ENCODE results near the gene RUNX1.

The RUNX1 gene

DNA sequence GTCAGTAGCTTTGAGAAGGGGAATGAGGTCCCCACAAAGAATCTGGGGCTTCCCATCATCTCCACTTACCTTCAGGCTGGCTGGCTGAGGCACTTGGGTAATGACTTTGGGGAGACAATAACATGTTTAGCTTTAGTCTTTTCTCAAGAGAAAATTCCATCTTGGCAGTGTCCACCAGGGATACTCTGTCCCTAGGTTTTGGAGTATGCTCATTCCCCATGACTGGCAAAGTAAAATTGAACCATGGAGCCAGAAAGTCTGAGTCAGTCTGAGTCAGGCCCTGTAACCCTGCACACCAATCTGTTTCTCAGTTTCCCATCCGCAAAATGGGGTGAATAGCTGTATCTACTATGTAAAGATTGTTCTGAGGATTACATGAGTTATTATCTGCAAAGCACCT is 28.2 kb downstream of the RUNX1 start:
- TF ChIP-seq, protein P1, sequence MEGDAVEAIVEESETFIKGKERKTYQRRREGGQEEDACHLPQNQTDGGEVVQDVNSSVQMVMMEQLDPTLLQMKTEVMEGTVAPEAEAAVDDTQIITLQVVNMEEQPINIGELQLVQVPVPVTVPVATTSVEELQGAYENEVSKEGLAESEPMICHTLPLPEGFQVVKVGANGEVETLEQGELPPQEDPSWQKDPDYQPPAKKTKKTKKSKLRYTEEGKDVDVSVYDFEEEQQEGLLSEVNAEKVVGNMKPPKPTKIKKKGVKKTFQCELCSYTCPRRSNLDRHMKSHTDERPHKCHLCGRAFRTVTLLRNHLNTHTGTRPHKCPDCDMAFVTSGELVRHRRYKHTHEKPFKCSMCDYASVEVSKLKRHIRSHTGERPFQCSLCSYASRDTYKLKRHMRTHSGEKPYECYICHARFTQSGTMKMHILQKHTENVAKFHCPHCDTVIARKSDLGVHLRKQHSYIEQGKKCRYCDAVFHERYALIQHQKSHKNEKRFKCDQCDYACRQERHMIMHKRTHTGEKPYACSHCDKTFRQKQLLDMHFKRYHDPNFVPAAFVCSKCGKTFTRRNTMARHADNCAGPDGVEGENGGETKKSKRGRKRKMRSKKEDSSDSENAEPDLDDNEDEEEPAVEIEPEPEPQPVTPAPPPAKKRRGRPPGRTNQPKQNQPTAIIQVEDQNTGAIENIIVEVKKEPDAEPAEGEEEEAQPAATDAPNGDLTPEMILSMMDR (IDR thresholded peaks at IDR 0.05), result no peak

DNA sequence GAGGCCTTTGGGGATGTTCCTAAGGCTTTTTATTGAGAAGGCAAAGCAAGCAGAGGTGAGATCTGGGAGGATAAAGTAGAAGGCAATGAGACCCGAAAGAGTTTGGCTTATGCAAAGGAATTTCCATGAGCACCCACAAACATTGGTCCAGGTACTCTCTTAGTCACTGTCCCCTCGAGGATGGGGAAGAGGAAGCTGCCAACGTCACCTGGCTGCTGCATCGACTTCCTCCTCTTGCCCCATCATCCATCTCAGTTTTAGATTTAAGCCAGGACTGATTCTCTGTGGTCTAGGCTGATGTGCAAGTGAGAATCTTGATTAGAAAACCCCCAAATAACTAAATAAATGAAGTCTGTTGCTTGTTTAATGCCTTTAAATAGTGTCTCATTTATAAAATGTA is 28.7 kb downstream of the RUNX1 start:
- TF ChIP-seq, protein P1 (IDR thresholded peaks at IDR 0.05), result no peak

DNA sequence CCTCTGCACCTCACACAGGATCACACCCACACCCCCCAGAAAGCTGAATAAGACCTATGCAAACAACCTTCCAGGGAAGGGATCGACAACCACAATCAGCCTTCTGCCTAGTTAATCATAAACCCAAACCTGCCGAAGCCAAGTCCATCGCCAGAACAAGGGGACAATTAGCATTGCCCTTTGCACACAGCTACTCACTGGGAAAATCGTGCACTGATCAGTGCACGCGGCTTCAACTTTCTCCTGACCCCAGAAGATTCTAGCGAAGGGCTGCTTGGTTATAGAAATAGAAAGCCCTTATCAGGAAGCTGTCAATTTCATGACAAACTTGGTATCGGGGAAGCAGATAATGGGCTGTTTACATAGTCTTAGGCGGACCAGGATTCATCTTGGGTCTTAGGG is 29.5 kb downstream of the RUNX1 start:
- TF ChIP-seq, protein P1 (IDR thresholded peaks at IDR 0.05), result no peak

DNA sequence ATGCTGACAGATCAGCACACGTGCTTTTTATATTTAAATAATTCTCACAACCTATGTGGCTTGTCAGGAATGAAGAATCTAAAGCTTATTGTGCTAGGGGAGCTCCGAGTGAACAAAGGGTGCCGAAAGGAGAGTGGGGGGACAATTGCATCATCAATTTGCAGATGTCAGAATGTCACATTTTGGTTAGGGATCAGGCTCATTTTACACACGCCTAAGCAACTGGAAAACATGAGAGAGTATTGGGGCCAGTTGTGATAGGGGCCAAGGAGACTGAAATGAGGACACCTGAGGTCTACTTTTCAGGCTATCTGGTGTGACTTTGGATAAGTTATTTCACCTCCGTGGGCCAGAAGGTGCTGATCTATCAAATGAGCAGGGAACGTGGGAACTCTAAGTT is 31.8 kb downstream of the RUNX1 start:
- TF ChIP-seq, protein P1 (IDR thresholded peaks at IDR 0.05), result no peak

DNA sequence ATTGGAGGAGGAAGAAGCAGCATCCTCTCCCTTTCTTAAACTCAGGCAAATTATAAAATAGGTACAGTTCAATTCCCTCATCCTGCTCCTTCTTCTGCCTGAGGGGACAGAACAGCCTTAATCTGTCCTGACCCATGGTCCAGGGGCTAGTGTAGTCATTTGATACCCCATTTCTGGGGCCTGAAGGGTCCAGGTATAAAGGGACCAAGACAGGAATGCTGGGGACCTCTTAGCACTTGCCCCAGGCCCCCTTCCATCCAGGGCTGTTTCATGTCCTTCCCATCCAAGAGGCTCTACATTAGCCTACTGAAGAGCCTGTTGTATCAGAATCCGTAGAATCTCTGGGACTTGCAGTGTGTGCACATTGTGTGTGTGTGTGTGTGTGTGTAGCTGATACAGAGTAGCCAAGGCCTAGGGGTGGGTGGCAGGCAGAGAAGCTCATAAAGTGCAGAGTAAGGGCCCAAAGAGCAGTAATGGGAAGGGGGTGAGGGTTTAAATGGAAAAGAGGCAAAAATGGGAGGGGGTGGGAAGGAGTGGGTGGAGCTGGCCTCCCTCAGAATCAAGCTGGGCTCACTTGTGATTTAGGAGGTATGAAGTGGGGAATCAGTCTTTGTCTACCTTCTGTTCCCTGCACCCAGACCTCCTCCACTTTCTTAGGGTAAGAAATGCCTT is 32.4 kb downstream of the RUNX1 start:
- TF ChIP-seq, protein P1 (IDR thresholded peaks at IDR 0.05), result no peak

DNA sequence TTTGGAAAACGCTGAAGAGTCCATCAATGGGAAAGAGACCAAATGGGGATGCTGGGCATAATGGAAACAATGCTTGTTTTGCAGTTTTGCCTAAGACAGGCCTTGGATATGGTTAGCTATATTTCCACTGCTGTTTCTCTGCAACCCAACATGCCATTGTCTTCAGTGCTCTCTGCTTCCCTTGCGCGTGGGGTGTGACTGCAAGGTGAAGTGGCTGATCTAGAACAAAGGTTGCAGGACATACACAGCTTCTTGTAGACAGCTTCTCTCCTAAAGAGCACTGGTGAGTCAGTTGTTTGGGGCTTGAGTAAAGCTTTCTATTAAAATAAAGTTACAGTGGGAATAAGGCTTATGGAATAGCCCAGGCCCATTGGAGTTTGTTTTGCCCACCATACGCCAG is 33.0 kb downstream of the RUNX1 start:
- TF ChIP-seq, protein P1 (IDR thresholded peaks at IDR 0.05), result no peak

DNA sequence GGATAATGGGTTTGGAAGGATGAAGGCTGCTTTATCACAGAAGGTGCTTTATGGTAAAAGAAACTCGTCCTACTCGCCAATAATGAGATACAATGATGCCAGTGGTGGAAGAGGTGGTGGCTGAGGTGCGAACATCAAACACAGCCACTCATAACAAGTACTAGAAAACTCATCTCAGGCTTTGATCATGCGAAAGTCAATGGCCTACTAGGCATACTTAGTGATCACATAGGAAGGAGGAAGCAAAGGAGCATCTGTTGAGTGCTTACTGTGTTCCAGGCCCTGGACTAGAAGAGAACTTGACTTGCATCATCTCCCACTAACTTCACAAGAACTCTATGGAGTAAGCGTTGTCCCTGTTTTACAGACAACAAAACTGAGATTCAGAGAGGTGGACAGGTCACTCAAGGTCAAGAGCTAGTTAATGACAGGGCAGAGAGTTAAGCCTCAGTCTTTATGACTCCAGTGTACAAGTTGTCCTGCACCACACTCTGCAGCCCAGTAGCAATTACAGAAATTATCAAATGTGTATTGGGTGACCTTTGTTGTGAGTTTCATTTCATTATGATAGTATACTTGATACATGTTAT is 33.6 kb downstream of the RUNX1 start:
- TF ChIP-seq, protein P1 (IDR thresholded peaks at IDR 0.05), result no peak

All from LNCAP (cell line).